HG02610 (cell line): ENCODE data around the gene COA1.
"Not testable (repeated sequence)": the region's sequence is repeated elsewhere in the genome, so short reads cannot be mapped to it uniquely, and the experiment has no call there.

Source experiments
- ATAC-seq: cut with Tn5 transposase; IDR thresholded peaks from one replicate; pipeline ENCODE4 v1.9.1; 2021; ENCODE audit warnings: mild to moderate bottlenecking, moderate library complexity; ENCODE audit not compliant: unreplicated experiment

Gene COA1

GRCh38 chr7:43637114-43637806 is 92.1 kb downstream of the COA1 start:
- ATAC-seq: no peak

- ATAC-seq: no peak
These were observed 93.2 kb downstream of the COA1 start for GRCh38 chr7:43636093-43636492.

GRCh38 chr7:43634384-43634783 is 94.9 kb downstream of the COA1 start:
- no peak for ATAC-seq

- ATAC-seq: no peak
These were observed 96.6 kb downstream of the COA1 start for GRCh38 chr7:43632746-43633145.

- ATAC-seq: no peak
These were observed 97.8 kb downstream of the COA1 start for GRCh38 chr7:43631559-43631958.

GRCh38 chr7:43630482-43630881 is 98.8 kb downstream of the COA1 start:
- ATAC-seq: no peak

- ATAC-seq: no peak
These were observed 99.5 kb downstream of the COA1 start for GRCh38 chr7:43629857-43630256.

- ATAC-seq: no peak
These were observed 100.9 kb downstream of the COA1 start for GRCh38 chr7:43628431-43628830.

GRCh38 chr7:43627798-43628197 is 101.5 kb downstream of the COA1 start:
- ATAC-seq: not testable (repeated sequence)

- ATAC-seq: no peak
These were observed 102.6 kb downstream of the COA1 start for GRCh38 chr7:43626695-43627094.

- ATAC-seq: no peak
These were observed 103.3 kb downstream of the COA1 start for GRCh38 chr7:43625980-43626379.

GRCh38 chr7:43625453-43625852 is 103.9 kb downstream of the COA1 start:
- peak; percentile 59 for ATAC-seq

GRCh38 chr7:43624156-43624555 is 105.2 kb downstream of the COA1 start:
- no peak for ATAC-seq

- ATAC-seq: no peak
These were observed 107.4 kb downstream of the COA1 start for GRCh38 chr7:43621729-43622448.

- no peak for ATAC-seq
These were observed 109.9 kb downstream of the COA1 start for GRCh38 chr7:43619213-43620012.

- ATAC-seq: no peak
These were observed 111.2 kb downstream of the COA1 start for GRCh38 chr7:43618073-43618472.

GRCh38 chr7:43616977-43617376 is 112.3 kb downstream of the COA1 start:
- ATAC-seq: no peak

- no peak for ATAC-seq
These were observed 113.7 kb downstream of the COA1 start for GRCh38 chr7:43615558-43616145.

- peak; percentile 89 for ATAC-seq
These were observed 116.4 kb downstream of the COA1 start for GRCh38 chr7:43612599-43613589.

GRCh38 chr7:43612128-43612527 is 117.2 kb downstream of the COA1 start:
- ATAC-seq: no peak
